ENCODE measurements around the gene SDF2L1. TPM values are rescaled to one million over a fixed set of nuclear protein-coding genes. Genes with fewer than 3 reads are reported as not detected.

The SDF2L1 gene
- total and polyA plus RNA-seq, 9 of the 15 experiments (the other 6 are each of a cell fraction or from before 2014, with no cell fraction given): 15.1 to 989 (median 124) TPM

DNA sequence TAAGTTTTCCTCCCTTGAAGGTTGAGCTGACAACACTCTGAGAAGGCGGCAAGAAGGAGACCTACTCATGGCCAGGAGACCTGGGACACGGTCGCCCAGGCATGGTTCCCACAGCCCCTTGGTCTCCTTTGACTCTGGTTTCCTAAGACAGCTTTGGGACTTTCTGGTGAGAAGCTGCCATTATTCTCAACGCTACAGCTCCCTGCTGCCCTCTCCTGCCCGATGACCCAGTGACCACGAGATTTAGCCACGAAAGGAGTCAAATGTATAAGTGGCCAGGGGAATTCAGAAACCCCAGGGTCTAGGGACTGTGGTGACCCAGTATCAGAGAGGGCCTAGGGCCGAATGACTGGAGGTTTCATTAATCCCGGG lies 699 bp upstream of the SDF2L1 start:
- ATAC-seq (peak; percentile 67), FAIRE-seq (no peak), DNase-seq (ENCODE audit: extremely low read depth in 1 of 4, low spot score in 3 of 4) (peak; percentile 90 to 98 (median 92))
- H3K9me3 ChIP-seq (replicated peaks; ENCODE audit: control insufficient read depth, insufficient read depth, low read depth, low read length): no peaks in the 10 kb centered on the region
- peak overlapping the region; percentile 92 for H3K9ac ChIP-seq (ENCODE audit: insufficient read depth in 1 of 2, low read depth in 2 of 2, low read length in 2 of 2)
- peaks cover 32% of the 10 kb centered on the region for H3K79me2 ChIP-seq (ENCODE audit: control insufficient read depth, insufficient read depth, low read length)
- peaks cover 17% of the 10 kb centered on the region for H4K20me1 ChIP-seq (replicated peaks; ENCODE audit: control insufficient read depth, insufficient read depth, low read length)
- H3K4me1 ChIP-seq (replicated peaks in 1 of 2; ENCODE audit: control insufficient read depth in 2 of 2, insufficient read depth in 2 of 2, low read length in 2 of 2): peaks cover 29 to 60% of the 10 kb centered on the region in 2 experiments
- H3K27me3 ChIP-seq (ENCODE audit: control insufficient read depth in 2 of 2, insufficient read depth in 2 of 2, low read length in 2 of 2): no peaks in the 10 kb centered on the region; a peak in 1 of 5 replicates
- H3K36me3 ChIP-seq (ENCODE audit: control insufficient read depth, insufficient read depth, low read length): peaks cover 28% of the 10 kb centered on the region
- 1% methylated on average over 9 of the region's 9 CpGs for WGBS (ENCODE audit: insufficient coverage, low coverage, missing lambda C conversion rate)
- intact Hi-C loops (cut with micrococcal nuclease): loop anchor here (1.0 kb wide), 3 partner anchors 9 to 47 kb away; partner anchors contain the start of genes CCDC116 and PPIL2
- in situ Hi-C loops (cut with MboI): loop anchor here (5.0 to 25.0 kb wide), 3 partner anchors 104 to 504 kb away; no protein-coding TSS in a partner anchor
- CTCF ChIA-PET (ENCODE audit: low intra/inter-chr PET ratio): interaction anchor here (0.5 to 8.8 kb wide), 10 partner anchors 11 to 864 kb away, joined by 3 to 99 read pairs (median 5); partner anchors contain the start of genes CCDC116 and YDJC
- POLR2A ChIA-PET: interaction anchor here (0.6 to 76.8 kb wide), 35 partner anchors 18 to 1447 kb away, joined by 3 to 4622 read pairs (median 4); partner anchors contain the start of genes CCDC116, MAPK1, PPIL2 and SDF2L1
- peak overlapping the region; percentile 83 for H3K27ac ChIP-seq (ENCODE audit: extremely low read depth, low read depth, low read length)
- H3K4me3 ChIP-seq: peak overlapping the region; percentile 59
- peak overlapping the region; percentile 95 for H3K4me2 ChIP-seq (ENCODE audit: insufficient read depth, low read length)
- H3K9me1 ChIP-seq (ENCODE audit: control insufficient read depth, insufficient read depth, low read length): peaks cover 14% of the 10 kb centered on the region
- BruUV-seq (replicated peaks): TSS peak; percentile 96
- peak overlapping the region; percentile 97 for H2AFZ ChIP-seq (ENCODE audit: low read depth, low read length)
- peak; percentile 70; the same call in 1 of the 2 replicates for TF ChIP-seq JUN (IDR thresholded peaks at IDR 0.05; ENCODE audit: borderline replicate concordance, low read depth, low read length)
- TF ChIP-seq JUN (CRISPR knock-in tag; IDR thresholded peaks at IDR 0.05; ENCODE audit: borderline replicate concordance): no peak
- TF ChIP-seq SREBF1 (IDR thresholded peaks at IDR 0.05; ENCODE audit: borderline replicate concordance, low read depth, low read length): peak; percentile 75; the same call in 1 of the 2 replicates
- peak; percentile 79 for TF ChIP-seq KDM5B (IDR thresholded peaks at IDR 0.05; ENCODE audit: insufficient replicate concordance, low read depth, low read length)
- no peak for TF ChIP-seq HMGN3 (IDR thresholded peaks at IDR 0.05; ENCODE audit: borderline replicate concordance, extremely low read depth, insufficient read length, low read depth, low read length)
- TF ChIP-seq KDM2B (CRISPR knock-in tag; IDR thresholded peaks at IDR 0.05): no peak
- TF ChIP-seq CHD1 (IDR thresholded peaks at IDR 0.05; ENCODE audit: low read length): peak; percentile 83
- TF ChIP-seq, protein P1, sequence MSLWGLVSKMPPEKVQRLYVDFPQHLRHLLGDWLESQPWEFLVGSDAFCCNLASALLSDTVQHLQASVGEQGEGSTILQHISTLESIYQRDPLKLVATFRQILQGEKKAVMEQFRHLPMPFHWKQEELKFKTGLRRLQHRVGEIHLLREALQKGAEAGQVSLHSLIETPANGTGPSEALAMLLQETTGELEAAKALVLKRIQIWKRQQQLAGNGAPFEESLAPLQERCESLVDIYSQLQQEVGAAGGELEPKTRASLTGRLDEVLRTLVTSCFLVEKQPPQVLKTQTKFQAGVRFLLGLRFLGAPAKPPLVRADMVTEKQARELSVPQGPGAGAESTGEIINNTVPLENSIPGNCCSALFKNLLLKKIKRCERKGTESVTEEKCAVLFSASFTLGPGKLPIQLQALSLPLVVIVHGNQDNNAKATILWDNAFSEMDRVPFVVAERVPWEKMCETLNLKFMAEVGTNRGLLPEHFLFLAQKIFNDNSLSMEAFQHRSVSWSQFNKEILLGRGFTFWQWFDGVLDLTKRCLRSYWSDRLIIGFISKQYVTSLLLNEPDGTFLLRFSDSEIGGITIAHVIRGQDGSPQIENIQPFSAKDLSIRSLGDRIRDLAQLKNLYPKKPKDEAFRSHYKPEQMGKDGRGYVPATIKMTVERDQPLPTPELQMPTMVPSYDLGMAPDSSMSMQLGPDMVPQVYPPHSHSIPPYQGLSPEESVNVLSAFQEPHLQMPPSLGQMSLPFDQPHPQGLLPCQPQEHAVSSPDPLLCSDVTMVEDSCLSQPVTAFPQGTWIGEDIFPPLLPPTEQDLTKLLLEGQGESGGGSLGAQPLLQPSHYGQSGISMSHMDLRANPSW (CRISPR knock-in tag; IDR thresholded peaks at IDR 0.05): peak; percentile 46; the same call in 1 of the 2 replicates
- no peak for TF ChIP-seq MTF1 (CRISPR knock-in tag; IDR thresholded peaks at IDR 0.05; ENCODE audit: borderline replicate concordance)
- peak; percentile 46; the same call in 1 of the 2 replicates for TF ChIP-seq ZNF384 (IDR thresholded peaks at IDR 0.05; ENCODE audit: low read depth, low read length)
- peak; percentile 53 for TF ChIP-seq HCFC1 (IDR thresholded peaks at IDR 0.05; ENCODE audit: low read depth, low read length)
- TF ChIP-seq, protein P2, sequence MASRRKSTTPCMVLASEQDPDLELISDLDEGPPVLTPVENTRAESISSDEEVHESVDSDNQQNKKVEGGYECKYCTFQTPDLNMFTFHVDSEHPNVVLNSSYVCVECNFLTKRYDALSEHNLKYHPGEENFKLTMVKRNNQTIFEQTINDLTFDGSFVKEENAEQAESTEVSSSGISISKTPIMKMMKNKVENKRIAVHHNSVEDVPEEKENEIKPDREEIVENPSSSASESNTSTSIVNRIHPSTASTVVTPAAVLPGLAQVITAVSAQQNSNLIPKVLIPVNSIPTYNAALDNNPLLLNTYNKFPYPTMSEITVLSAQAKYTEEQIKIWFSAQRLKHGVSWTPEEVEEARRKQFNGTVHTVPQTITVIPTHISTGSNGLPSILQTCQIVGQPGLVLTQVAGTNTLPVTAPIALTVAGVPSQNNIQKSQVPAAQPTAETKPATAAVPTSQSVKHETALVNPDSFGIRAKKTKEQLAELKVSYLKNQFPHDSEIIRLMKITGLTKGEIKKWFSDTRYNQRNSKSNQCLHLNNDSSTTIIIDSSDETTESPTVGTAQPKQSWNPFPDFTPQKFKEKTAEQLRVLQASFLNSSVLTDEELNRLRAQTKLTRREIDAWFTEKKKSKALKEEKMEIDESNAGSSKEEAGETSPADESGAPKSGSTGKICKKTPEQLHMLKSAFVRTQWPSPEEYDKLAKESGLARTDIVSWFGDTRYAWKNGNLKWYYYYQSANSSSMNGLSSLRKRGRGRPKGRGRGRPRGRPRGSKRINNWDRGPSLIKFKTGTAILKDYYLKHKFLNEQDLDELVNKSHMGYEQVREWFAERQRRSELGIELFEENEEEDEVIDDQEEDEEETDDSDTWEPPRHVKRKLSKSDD (conservative IDR thresholded peaks at IDR 0.05; ENCODE audit: low read length): peak; percentile 75; the same call in 1 of the 2 replicates
- no peak for TF ChIP-seq EWSR1 (IDR thresholded peaks at IDR 0.05; ENCODE audit: borderline replicate concordance, low read depth, partially characterized antibody)
- TF ChIP-seq BMI1 (IDR thresholded peaks at IDR 0.05; ENCODE audit: low read length): 0 out of 2 replicates have a peak, but pooled peaks have one; percentile 35
